Common myeloid progenitor, CD34-positive (primary cell): ENCODE results near the gene INAVA.
"Not testable (repeated sequence)": the region's sequence is repeated elsewhere in the genome, so short reads cannot be mapped to it uniquely, and the experiment has no call there.

Experiments used
- CTCF ChIA-PET: fragments of 350-600 bp; sonication (Branson Sonifier 250); formaldehyde crosslinking; loops from one replicate; lab custom pipeline; 2021; ENCODE audit warnings: antibody characterized with exemption; lab: Charles Lee
- POLR2A ChIA-PET: fragments of 350-600 bp; sonication (Branson Sonifier 250); formaldehyde crosslinking; loops from one replicate; lab custom pipeline; 2021; ENCODE audit warnings: antibody characterized with exemption; lab: Charles Lee
- DNase-seq, 3 donors: peaks; one replicate each; pipeline versions ENCODE4 v3.0.0 to v3.0.0-alpha.2; 2013
- H3K27ac ChIP-seq, 2 experiments: 1 replicate in 1 of 2; 2 replicates in 1 of 2; pipeline ENCODE4 v1.7.0; 2013; ENCODE audit warnings: inconsistent platforms in 2 of 2, low read length in 2 of 2, mild to moderate bottlenecking in 2 of 2, low read depth in 1 of 2, moderate library complexity in 1 of 2; ENCODE audit not compliant: severe bottlenecking in 2 of 2, insufficient read depth in 1 of 2, poor library complexity in 1 of 2
- H3K27me3 ChIP-seq, 5 experiments: replicated peaks in 2 of 5; 1 replicate in 3 of 5; 2 replicates in 2 of 5; pipeline versions ENCODE4 v1.6.1 to v1.7.0; 2013; ENCODE audit warnings: low read length in 4 of 5, mild to moderate bottlenecking in 2 of 5, moderate library complexity in 2 of 5, inconsistent platforms in 1 of 5; ENCODE audit not compliant: insufficient read depth in 5 of 5, control insufficient read depth in 4 of 5
- H3K36me3 ChIP-seq, 4 experiments: 1 replicate in 2 of 4; 2 replicates in 2 of 4; pipeline versions ENCODE4 v1.6.1 to v1.7.0; 2013; ENCODE audit warnings: low read length in 3 of 4, control low read depth in 1 of 4, mild to moderate bottlenecking in 1 of 4; ENCODE audit not compliant: control insufficient read depth in 4 of 4, insufficient read depth in 4 of 4
- H3K4me1 ChIP-seq, 4 experiments: 1 replicate in 3 of 4; 2 replicates in 1 of 4; pipeline versions ENCODE4 v1.6.1 to v1.7.1; 2013; ENCODE audit warnings: low read length in 3 of 4, mild to moderate bottlenecking in 3 of 4, control low read depth in 1 of 4, inconsistent platforms in 1 of 4, moderate library complexity in 1 of 4; ENCODE audit not compliant: control insufficient read depth in 4 of 4, insufficient read depth in 4 of 4; ENCODE audit errors: control extremely low read depth in 1 of 4
- H3K4me3 ChIP-seq, 7 experiments: 1 replicate in 4 of 7; 2 replicates in 3 of 7; pipeline versions ENCODE4 v1.5.1 to v1.7.0; 2013; ENCODE audit warnings: mild to moderate bottlenecking in 7 of 7, low read length in 6 of 7, moderate library complexity in 6 of 7, inconsistent platforms in 2 of 7, low read depth in 2 of 7, control low read depth in 1 of 7; ENCODE audit not compliant: insufficient read depth in 4 of 7, control insufficient read depth in 1 of 7; ENCODE audit errors: extremely low read depth in 1 of 7
- H3K9me3 ChIP-seq, 5 experiments: 1 replicate in 4 of 5; 2 replicates in 1 of 5; pipeline versions ENCODE4 v1.6.1 to v1.7.1; 2013; ENCODE audit warnings: low read length in 4 of 5, mild to moderate bottlenecking in 2 of 5, inconsistent platforms in 1 of 5, low read depth in 1 of 5, moderate library complexity in 1 of 5; ENCODE audit not compliant: control insufficient read depth in 4 of 5, insufficient read depth in 2 of 5; ENCODE audit errors: control extremely low read depth in 1 of 5
- WGBS: methylation state at CpG from one replicate; pipeline ENCODE4 v1.1.5; 2013; ENCODE audit not compliant: insufficient coverage; 5-methylcytosine and 5-hydroxymethylcytosine counted together

INAVA gene

GRCh38 chr1:200958597-200958996 lies 63.9 kb downstream of the INAVA start:
- Histone ChIP-seq H3K4me3 (no peak overlapping the region), H3K36me3 (no peaks in the 10 kb centered on the region), H3K9me3 (no peaks in the 10 kb centered on the region), H3K27ac (no peak overlapping the region), H3K4me1 (no peaks in the 10 kb centered on the region), H3K27me3 (peaks cover 0 to 2% (median 0%) of the 10 kb centered on the region in 5 experiments)
- no peak for DNase-seq
- ChIA-PET POLR2A (no interaction called here), CTCF (no interaction called here)
- 98% methylated on average over 8 of the region's 11 CpGs for WGBS

DNA sequence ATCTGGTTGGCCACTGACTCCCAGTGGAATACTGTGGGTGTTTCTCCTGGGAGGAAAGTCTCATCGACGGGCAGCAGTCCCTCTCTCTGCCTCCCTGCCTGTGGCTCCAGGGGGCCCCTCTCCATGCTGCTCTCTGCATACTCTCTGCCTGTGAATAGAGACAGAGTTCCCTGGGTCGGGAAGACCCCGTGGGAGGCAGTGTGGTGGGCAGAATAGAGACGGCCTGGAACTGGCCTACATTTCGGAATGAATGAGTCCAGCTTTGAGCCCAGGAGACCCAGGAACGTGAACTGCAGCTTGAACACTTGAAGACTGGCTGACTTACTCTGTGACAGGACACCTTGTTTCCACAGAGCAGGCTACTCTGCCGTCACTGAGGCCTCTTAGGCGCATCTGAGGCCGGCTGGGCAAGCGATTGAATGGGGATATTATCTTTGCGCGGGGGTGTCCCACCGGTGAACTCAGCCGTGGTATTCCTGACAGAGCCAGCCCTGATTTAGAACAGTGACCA lies 64.8 kb downstream of the INAVA start:
- ChIA-PET CTCF (interaction anchor here (1.3 kb wide), 1 partner anchor 85 kb away, joined by 3 read pairs; no protein-coding TSS in a partner anchor), POLR2A (no interaction called here)
- Histone ChIP-seq H3K36me3 (no peaks in the 10 kb centered on the region), H3K27ac (no peak overlapping the region), H3K4me3 (no peak overlapping the region), H3K27me3 (peaks cover 0 to 2% (median 0%) of the 10 kb centered on the region in 5 experiments), H3K9me3 (no peaks in the 10 kb centered on the region), H3K4me1 (no peaks in the 10 kb centered on the region)
- DNase-seq, result no peak
- 91% methylated on average over 10 of the region's 15 CpGs for WGBS

DNA sequence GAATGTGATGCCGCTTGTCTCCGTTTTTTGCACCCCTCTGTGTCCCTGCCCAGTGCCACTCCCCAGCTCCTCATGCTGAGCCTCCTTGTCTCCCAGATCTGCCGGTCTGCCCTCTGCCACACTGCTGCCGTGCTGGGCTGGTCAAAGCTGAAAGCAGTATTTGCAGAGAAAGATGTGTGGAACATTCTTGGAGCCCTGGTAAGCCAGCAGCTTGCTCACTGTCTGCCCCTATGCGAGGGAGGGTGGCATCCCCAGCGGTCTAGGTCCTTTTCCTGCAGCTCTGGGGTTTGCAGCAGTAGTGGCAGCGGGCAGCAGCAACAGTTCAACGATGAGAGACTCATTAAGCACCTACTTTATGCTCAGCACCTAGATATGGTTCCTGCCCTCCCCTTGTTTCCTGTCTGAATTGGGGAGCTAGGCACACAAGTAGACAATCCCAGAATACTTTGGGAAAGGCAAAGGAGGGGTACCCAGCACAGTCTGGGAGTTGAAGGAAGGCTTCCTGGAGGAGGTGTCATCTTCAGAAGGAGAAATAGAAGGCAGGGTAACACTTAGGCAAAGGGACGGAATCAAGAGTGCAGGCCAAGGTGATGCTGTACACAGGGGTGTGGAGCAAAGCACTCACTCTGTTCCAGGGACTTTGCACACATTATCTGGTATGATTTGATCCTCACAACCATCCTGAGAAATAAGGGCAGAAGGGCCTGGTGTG lies 65.7 kb downstream of the INAVA start:
- Histone ChIP-seq H3K4me1 (no peaks in the 10 kb centered on the region), H3K4me3 (no peak overlapping the region), H3K27me3 (peaks cover 0 to 2% (median 0%) of the 10 kb centered on the region in 5 experiments), H3K36me3 (no peaks in the 10 kb centered on the region), H3K9me3 (no peaks in the 10 kb centered on the region), H3K27ac (no peak overlapping the region)
- ChIA-PET POLR2A (no interaction called here), CTCF (interaction anchor here (1.2 to 1.3 kb wide), 2 partner anchors 11 to 84 kb away, joined by 3 read pairs; no protein-coding TSS in a partner anchor)
- no peak for DNase-seq
- WGBS, result 84% methylated on average over 7 of the region's 9 CpGs

GRCh38 chr1:200960948-200961340 lies 66.2 kb downstream of the INAVA start:
- no peak overlapping the region for H3K4me3 ChIP-seq
- no peak for DNase-seq
- H3K36me3 ChIP-seq, result no peaks in the 10 kb centered on the region
- ChIA-PET POLR2A (no interaction called here), CTCF (interaction anchor here (1.2 to 1.3 kb wide), 2 partner anchors 10 to 84 kb away, joined by 3 read pairs; no protein-coding TSS in a partner anchor)
- no CpG with 5 or more reads among the region's 4 CpGs for WGBS
- H3K9me3 ChIP-seq, result no peaks in the 10 kb centered on the region
- peaks cover 0 to 2% (median 0%) of the 10 kb centered on the region in 5 experiments for H3K27me3 ChIP-seq
- H3K4me1 ChIP-seq, result no peaks in the 10 kb centered on the region
- H3K27ac ChIP-seq, result no peak overlapping the region

- H3K4me1 ChIP-seq, DNase-seq, POLR2A ChIA-PET, H3K4me3 ChIP-seq, H3K27me3 ChIP-seq, H3K27ac ChIP-seq, H3K9me3 ChIP-seq, H3K36me3 ChIP-seq: not testable (repeated sequence)
- CTCF ChIA-PET, result interaction anchor here (0.5 kb wide), 1 partner anchor 423 kb away, joined by 3 read pairs; no protein-coding TSS in a partner anchor
- WGBS, result 90% methylated on average over 8 of the region's 11 CpGs
Measured at GRCh38 chr1:200962151-200962550, 67.5 kb downstream of the INAVA start.

DNA sequence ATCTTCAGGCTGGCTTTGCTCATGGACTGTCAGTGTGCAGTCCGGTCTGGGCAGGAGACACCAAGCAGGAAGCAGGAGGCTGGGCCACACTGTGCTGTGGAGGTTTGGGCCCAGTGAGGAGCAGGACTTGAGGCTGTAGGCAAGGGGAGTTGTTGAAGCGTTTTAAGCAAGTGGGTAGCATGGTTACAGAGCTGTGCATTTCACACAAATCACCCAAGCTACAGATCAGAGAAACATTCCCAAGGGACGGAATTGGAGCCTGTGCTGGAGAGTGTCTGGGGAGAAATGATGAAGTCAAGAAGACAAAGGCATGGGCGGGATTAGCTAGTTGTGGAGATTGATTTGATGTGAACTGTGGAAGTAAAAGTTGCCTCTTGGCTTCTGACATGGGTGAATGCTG lies 67.9 kb downstream of the INAVA start:
- no peak overlapping the region for H3K4me3 ChIP-seq
- ChIA-PET CTCF (interaction anchor here (0.5 kb wide), 1 partner anchor 423 kb away, joined by 3 read pairs; no protein-coding TSS in a partner anchor), POLR2A (no interaction called here)
- H3K9me3 ChIP-seq, result no peaks in the 10 kb centered on the region
- DNase-seq, result no peak
- no peaks in the 10 kb centered on the region for H3K36me3 ChIP-seq
- peaks cover 0 to under 1% (median 0%) of the 10 kb centered on the region in 5 experiments for H3K27me3 ChIP-seq
- H3K4me1 ChIP-seq, result no peaks in the 10 kb centered on the region
- no peak overlapping the region for H3K27ac ChIP-seq
- 93% methylated on average over 3 of the region's 4 CpGs for WGBS

- DNase-seq, result no peak
- Histone ChIP-seq H3K27me3 (no peaks in the 10 kb centered on the region), H3K27ac (no peak overlapping the region), H3K9me3 (no peaks in the 10 kb centered on the region), H3K4me1 (no peaks in the 10 kb centered on the region), H3K4me3 (no peak overlapping the region), H3K36me3 (no peaks in the 10 kb centered on the region)
- 92% methylated on average over 2 of the region's 2 CpGs for WGBS
- POLR2A ChIA-PET, result no interaction called here
- CTCF ChIA-PET, result no interaction called here
Measured at GRCh38 chr1:200963076-200963475, 68.4 kb downstream of the INAVA start.
